NCI-H2029 treated with DMSO at 0.1 percent for 48 hours (cell line): Measurements from ENCODE around the gene LRSAM1.

ENCODE experiments used
- DNase-seq: peaks from one replicate; lab custom pipeline; 2025; lab: John Stamatoyannopoulos, UW

Gene LRSAM1

DNA sequence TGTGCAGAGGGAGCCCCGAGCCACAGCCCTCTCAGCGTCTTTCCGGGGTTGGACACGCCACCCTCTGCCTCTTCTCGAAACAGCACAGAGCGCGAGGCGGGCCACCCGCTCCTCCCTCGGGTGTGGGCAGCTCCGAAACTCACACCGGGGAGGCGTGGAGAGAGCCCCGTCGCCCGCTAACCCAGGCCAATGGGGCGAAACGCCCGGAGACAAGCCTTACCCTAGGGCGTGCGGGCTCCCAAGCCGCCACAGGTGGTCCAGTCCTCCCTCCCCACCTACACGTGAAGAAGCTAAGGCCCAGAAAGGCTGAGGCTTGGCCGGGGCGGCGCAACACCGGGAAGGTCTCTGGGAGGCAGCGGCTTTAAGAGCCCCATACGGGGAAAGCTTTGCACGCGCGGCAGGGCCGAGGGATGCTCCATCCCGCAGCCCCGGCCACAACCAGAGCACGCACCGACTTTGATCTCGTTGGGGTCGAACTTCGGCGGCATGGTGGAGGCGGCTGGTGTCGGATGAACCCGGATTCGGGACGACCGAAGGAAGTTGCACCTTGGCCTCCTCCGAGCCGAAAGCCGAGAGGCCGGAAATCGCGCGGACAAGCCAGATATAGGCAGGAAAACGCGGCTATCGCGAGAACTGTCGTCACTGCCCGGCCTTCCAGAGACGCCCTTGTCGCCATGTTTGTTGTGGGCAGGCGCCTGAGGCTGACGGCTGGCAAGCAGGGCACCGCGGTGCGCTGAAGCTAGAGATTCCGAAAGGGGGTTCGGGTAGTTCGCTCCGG is at the start of gene LRSAM1, which contains the start of gene RPL12:
Gene LRSAM1 (plus strand): TSS at position 681 of the 778 bp plus-strand sequence. CDS start 3,018 bp downstream, outside the sequence.
Gene RPL12 (minus strand): TSS at position 577 of the 778 bp plus-strand sequence. CDS start 89 bp downstream, at position 488.
- peak; percentile 71 for DNase-seq

DNA sequence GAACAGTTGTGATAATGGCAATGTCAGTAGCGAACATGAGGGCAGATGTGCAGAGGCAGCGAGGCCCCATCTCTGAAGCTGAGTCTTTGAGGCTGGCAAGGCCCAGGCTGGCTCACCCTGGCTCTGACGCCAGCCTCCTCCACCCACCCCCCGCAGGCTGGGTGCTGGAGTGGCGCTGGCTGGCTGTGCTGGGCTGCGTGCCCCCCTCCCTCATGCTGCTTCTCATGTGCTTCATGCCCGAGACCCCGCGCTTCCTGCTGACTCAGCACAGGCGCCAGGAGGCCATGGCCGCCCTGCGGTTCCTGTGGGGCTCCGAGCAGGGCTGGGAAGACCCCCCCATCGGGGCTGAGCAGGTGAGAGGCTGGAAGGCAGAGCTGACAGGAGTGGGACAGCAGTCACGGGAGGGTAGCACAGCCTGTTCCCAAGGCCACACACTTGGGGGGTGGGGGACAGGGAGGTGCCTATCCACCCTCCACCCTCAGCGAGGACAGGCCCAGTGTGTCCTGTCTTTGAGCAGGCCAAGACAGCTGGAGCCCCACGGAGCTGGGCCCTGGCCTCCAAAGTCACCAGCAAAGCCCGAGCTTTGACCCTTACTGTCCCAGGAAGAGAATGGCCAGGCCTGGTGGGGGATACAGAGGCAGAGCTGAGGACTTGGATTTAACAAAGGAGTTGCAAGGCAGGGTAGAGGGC is 48.8 kb upstream of the LRSAM1 start:
- no peak for DNase-seq

DNA sequence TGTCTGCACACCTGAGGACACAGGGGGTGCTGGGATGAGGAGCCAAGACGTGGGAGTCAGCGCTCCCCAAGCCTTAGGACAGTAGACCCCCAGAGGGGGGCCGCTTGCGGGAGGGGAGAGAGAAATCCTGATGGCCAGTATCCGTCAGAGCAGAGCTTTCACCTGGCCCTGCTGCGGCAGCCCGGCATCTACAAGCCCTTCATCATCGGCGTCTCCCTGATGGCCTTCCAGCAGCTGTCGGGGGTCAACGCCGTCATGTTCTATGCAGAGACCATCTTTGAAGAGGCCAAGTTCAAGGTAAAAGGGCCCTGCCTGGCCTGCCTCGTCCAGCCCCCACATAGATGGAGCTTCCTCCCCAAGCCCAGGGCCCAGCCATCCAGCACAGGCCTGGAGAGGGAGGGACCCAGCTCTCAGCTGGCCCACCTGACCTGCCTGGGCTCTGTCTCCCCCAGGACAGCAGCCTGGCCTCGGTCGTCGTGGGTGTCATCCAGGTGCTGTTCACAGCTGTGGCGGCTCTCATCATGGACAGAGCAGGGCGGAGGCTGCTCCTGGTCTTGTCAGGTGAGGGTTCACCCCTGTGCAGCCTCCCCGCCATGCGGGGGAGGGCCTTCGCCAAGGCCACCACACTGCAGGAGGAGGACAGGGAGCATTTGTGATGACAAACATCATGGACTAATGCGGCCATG is 47.7 kb upstream of the LRSAM1 start:
- DNase-seq = no peak

DNA sequence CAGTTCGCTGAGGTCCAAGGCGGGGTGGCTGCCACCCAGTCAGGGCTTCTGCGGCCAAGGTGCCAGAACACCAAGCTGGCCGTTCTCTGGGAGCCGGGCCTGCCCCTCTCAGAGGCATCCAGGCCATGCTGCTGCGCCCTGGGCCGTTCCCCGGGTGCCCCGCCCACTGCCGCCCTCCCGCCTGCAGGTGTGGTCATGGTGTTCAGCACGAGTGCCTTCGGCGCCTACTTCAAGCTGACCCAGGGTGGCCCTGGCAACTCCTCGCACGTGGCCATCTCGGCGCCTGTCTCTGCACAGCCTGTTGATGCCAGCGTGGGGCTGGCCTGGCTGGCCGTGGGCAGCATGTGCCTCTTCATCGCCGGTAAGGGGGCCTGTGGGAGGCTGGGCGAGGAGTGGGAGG is 46.7 kb upstream of the LRSAM1 start:
- no peak for DNase-seq

DNA sequence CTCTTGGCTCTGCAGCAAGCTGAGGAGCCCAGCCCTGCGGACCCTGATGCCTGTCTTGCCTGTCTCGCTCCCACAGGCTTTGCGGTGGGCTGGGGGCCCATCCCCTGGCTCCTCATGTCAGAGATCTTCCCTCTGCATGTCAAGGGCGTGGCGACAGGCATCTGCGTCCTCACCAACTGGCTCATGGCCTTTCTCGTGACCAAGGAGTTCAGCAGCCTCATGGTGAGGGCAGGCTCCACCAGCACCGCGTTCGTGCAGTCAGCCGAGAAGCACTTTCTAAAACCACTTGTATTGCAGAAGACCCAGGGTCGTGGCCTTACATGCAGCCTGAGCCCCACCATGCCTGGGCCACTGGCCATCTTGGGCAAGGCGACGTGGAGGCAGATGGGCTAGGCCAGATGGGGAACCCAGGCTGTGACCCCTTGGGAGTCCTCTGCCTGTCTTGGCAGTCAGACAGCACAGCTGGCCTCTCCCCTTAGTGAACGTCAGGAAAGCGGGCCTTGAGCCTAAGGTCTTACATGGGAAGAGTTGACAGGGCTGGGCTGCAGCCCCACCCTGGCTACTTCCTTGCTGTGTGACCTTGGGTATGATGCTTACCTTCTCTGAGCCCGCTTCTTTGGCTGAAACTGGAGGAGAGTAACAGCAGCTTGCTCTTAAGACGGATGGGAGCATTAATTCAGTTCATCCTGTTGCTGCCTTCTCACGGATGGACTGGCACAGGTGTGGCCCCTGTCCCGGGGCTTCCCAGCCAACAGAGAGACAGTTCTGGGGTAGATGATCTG is 45.8 kb upstream of the LRSAM1 start:
- no peak for DNase-seq

DNA sequence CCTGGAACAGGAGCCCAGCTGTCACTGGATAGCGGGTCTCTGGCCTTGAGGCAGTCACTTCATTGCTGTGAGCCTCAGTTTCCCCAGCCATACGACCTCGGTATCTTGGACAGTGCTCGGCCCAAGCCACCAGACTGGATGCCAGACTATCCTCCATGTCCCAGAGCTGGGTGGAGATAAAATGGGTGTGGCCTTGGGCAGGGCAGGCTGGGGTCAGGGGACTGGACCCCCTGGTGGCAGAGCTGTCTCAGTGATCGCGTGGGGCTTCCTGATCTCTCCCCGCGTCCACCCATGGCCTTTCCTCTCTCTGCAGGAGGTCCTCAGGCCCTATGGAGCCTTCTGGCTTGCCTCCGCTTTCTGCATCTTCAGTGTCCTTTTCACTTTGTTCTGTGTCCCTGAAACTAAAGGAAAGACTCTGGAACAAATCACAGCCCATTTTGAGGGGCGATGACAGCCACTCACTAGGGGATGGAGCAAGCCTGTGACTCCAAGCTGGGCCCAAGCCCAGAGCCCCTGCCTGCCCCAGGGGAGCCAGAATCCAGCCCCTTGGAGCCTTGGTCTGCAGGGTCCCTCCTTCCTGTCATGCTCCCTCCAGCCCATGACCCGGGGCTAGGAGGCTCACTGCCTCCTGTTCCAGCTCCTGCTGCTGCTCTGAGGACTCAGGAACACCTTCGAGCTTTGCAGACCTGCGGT is 44.4 kb upstream of the LRSAM1 start:
- no peak for DNase-seq

DNA sequence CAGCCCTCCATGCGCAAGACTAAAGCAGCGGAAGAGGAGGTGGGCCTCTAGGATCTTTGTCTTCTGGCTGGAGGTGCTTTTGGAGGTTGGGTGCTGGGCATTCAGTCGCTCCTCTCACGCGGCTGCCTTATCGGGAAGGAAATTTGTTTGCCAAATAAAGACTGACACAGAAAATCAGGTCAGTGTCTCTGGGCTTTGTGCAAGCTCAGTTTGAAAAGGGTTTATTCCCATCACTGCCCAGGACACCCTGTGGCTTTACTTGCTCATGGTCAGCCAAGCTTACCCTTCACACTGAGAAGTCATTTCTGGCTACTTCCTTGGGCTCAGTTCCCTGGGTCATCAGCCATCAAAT is 43.8 kb upstream of the LRSAM1 start:
- DNase-seq = no peak

DNA sequence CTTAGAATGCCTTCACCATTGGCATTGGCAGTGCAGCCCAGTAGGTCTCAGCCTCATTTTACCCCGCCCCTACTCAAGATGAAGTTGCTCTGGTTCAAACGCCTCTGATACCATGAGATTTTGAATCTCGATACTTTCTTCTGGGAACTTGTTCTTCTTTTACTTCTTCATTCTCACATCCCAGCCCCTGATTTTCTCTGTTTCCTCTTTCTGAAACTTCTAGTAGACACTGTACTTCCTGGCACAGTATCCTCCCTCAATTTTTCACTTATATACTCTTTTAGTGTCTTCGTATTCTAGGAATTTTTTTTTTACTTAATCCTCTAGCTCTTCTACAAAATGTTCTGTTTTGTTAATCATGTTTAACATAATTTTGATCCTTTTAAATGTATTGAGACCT is 40.2 kb upstream of the LRSAM1 start:
- DNase-seq = no peak

DNA sequence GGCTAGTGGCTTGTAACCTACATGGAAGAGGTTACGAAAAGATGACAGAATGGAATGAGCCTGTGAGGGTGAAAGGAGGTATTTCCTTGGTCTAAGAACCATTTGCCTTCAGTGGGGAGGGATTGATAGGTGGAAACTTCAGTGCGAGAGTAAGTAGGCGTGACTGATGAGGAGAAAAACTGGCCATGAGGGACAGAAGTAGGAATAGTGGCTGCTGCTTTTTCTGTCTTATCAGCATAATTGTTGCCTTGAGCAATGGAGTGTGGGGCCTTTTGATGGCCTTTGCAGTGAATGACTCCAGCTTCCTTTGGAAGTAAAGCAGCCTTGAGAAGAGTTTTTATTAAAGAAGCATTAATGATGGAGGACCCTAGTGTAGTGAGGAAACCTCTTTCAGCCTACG is 36.2 kb upstream of the LRSAM1 start:
- DNase-seq = no peak

DNA sequence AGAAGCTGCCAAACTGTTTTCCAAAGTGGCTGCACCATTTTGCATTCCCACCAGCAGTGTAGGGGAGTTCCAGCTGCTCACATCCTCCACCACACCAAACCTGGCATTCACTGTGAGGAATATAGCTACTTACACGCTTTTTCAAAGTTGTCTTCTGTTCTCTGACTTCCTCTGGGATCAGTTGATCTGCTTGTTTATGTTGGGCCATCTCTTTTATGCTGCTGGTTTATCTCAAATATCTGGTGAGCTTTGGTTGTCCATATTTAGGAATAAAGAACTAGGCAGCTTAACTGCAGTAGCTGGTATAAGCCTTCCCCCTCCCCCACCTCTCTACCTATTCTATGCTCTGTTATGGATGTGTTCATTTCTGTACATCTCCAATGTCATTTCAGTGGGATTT is 35.7 kb upstream of the LRSAM1 start:
- DNase-seq = no peak

DNA sequence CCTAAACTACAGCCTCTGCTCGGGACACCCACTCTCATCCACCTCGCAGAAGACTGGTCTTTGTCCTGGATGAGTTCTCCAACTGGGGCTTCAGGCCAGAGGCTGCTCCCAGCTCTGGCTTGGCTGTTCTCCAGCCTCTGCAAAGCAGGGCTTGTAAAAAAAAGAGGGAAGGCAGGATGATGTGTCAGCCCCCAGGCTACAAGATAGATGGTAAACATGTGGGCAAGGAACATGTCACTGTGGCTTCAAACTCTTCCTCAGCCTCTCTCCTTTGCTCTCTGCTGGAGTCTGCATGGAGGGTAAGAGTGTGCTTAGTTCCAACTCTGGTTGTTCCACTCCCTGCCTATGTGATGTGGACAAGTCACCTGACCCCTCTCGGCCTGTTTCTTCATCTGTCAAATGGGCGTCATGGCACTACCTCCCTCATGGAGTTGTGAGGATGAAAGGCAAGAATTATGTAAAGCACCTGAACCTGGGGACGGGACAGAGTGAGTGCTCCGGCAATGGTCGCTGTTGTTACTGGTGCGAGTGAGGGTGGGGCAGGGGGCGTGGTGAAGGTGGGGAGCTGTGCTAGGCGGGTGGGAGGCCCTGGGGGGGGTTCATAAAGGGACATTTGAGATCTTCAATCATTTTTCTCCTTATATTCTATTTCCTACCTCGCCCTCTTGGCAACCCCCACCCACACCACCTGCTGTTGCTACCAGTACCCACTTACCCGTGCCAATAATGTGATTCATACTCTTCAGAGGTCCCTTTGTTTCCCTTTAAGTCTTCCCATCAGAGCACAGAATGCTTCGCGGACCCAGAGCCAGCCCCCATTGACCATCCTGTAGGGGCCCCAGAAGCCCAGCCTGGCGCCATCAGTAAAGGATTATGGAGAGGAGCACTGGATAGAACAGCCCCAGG is 33.9 kb upstream of the LRSAM1 start:
- peak; percentile 46 for DNase-seq

DNA sequence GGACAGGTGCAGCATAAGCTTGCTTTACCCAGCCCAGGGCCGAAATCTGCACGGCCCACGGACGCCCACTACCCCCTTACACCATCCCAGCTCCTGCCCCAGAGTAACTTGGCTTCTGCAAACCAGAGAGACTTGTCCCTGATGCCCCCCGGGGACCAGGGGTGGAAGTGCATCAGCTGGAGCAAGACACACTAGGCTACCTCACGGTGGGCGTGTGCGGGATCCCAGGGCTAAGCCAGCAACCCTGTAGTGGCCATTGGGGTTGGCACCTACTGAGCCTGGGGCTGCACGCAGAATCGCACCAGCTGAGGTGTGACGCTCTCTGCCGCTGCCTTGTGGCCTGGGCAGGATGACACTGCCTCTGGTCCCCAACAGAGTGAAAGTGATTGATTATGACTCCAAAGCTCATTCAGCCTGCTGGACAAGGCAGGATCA is 33.3 kb upstream of the LRSAM1 start:
- DNase-seq = peak; percentile 10

DNA sequence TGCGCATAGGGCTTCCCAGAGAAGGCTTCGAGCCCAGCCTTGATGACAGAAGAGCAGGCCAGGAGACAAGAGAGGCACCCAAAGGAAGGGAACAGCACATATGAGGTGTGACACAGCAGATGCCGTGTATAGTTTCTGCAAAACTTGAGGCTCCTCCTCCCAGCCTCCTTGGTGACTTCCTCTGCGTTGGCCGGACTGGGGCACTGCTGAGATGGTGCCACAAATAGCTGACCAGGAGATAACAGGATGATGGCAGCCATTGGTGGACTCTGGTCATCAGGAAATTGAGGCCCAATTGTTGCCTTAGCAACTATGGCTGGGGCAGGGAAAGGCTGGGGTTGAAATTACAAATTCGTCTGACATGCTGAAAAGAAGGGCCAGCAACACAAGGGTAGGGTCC is 32.0 kb upstream of the LRSAM1 start:
- no peak for DNase-seq

DNA sequence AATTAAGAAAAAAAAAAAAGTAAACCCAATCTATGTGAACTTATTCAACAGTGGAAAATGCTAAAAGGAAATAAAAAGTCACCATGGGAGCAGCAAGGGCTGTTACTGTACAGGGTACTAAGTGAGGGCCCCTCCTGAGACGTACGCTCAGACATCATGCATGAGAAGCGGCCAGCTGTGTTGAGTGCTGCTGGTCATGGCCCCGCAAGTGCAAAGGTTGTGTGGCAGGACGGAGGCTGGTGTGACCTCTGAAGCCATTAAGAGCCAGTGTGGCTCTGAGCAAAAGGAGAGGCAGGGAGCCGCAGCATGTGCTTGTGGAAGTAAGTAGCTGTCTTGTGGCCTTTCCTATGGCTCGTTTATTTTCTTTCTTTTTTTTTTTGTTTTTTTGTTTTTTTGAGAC is 30.3 kb upstream of the LRSAM1 start:
- no peak for DNase-seq

DNA sequence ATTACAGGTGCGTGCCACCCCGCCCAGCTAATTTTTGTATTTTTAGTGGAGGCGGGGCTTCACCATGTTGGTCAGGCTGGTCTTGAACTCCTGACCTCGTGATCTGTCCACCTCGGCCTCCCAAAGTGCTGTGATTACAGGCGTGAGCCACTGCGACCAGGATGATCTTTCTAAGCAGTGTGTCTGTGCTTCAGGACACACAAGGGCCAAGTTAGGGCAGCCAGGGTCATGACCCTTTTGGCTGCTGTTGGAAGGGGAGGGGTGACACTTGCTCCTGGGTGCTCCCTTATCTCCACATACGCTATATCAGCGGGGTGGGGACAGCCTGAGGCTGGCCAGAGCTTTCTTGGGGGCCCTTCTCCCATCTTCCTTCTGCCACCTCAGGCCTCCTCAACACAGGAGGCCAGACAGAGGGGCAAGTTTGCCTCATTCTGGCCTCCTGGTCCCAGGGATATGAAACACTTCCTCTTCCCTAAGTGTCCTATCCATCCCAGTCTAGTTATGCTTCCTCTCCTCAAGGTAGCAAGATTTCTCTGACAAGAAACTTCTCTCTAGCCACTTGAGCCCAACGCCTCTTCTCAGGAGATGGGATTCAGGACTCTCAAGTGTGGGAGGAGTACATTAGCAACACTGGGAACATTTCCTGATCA is 29.1 kb upstream of the LRSAM1 start:
- no peak for DNase-seq

DNA sequence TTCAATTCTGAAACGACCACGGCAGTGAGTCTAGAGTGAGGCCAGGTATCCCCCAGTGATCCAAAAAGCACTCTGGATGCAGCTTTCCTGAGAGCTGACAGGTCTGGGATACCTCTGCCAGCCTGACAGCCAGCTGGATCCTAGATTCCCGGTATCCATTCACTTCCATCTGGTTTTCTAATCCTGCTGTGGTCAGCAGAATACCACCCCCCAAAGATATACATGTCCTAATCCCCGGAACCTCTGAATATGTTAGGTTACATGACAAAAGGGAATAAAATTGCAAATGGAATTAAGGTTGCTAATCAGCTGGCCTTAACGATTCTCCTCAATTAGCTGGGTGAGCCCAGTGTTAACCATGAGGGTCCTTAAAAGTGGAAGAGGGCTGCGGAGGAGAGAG is 28.5 kb upstream of the LRSAM1 start:
- no peak for DNase-seq

DNA sequence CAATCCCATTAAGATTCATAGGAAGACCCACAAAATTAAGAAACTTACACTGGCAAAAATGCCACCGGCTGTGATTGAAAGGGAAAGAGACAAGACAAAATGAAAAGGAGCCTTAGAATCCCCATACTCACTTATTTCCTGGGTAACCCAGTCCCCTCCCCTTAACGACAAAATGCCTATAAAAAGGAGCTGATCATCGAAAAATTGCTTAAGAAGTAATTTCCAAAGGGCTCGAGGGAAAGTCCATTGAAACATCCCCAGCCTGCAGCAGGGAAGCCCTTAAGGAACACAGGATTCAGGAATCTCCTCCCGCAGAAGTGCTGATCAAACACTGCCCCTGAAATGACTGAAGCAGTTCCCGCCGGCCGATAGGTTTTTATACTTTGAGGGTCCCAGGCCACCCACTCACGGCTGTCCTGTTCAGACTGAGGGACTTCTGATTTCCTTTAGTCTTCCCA is 27.8 kb upstream of the LRSAM1 start:
- DNase-seq = no peak

DNA sequence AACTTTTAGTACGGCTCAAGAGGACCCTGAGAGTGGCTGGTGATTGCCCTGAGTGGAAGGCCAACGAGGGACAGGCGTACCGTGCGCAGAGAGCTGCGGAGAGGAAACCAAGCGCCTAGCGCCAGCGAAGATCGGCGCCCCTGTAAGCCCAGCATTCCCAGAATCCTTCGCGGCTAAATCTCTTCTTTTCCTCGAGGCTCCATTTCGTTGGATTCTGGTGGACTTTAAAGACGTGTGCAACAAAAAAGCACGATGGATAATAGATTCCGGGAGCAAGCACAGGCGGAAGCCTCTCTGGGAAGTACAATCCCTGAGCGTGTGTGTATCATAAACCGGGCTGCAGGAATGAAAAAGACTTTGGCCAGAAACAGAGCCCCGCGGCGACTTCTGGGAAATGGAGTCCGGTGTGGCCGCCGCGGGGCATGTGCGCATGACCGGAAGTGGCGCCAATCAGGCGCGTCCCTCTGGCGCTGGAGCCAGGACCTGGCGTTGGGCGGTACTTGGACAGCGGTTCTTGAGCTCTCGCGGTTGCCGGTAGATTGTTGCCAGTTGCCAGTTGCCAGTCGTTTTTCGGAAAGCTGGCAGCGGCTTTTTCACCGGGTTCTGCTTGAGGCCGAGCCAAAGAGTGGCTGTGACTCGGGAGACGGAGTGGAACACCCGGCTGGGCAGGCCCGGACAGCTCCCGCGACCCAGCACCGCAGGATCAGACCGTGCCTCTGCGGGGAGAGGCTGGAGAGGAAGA is 27.2 kb upstream of the LRSAM1 start, which contains the start of gene ZNF79:
Gene ZNF79 (plus strand): TSS at position 449 of the 742 bp plus-strand sequence. CDS start 406 bp downstream, outside the sequence.
- DNase-seq = peak; percentile 79

DNA sequence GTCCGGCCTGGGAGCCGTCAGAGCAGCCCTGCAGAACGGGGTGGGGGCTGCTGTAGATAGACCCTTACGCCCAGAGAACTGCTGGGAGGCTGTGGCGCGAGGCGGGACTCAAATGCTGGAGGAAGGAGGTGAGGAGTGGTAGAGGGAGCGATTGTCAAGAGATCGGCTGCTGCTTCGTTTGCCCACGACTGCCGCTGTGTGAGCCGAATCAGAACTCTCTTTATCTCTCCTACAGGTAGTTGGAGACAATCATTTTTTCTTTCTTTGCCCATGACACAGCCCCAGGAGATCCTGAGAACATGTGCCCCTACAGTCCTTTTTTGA is 26.7 kb upstream of the LRSAM1 start:
- no peak for DNase-seq
